Sigmoid colon (tissue), 3 donors: ENCODE data around the gene SERPING1.

ENCODE experiments used
- POLR2A ChIP-seq, 2 donors: fragments of 450-650 bp; IDR thresholded peaks; one replicate each; pipeline ENCODE4 v1.6.1; 2016; ENCODE audit warnings: antibody characterized with exemption in 2 of 2, mild to moderate bottlenecking in 2 of 2, moderate library complexity in 2 of 2
- TF ChIP-seq, protein P1 (sequence below), 4 experiments: fragments of 450-650 bp in 3 of 4; fragments of 200-600 bp in 1 of 4; IDR thresholded peaks; one replicate each; pipeline ENCODE4 v1.5.1; 2016 to 2019; ENCODE audit warnings: antibody characterized with exemption in 4 of 4, mild to moderate bottlenecking in 3 of 4, moderate library complexity in 2 of 4

DNA sequence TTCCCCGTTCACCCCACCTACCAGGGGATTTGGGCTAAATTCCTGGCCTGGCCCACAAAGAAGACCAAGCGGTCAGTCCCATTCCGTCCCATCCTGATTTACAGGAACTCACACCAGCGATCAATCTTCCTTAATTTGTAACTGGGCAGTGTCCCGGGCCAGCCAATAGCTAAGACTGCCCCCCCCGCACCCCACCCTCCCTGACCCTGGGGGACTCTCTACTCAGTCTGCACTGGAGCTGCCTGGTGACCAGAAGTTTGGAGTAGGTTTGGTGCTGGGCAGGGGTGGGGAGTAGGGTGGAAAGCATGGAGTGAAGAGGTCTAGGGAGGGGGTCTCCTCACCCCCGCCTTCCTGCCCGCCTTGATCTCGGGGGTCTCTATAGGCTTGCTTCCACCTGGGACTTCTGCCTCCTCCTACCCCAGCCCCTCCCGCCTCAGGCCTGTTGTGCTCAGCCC lies at the start of gene SERPING1:
- TF ChIP-seq, protein P1, sequence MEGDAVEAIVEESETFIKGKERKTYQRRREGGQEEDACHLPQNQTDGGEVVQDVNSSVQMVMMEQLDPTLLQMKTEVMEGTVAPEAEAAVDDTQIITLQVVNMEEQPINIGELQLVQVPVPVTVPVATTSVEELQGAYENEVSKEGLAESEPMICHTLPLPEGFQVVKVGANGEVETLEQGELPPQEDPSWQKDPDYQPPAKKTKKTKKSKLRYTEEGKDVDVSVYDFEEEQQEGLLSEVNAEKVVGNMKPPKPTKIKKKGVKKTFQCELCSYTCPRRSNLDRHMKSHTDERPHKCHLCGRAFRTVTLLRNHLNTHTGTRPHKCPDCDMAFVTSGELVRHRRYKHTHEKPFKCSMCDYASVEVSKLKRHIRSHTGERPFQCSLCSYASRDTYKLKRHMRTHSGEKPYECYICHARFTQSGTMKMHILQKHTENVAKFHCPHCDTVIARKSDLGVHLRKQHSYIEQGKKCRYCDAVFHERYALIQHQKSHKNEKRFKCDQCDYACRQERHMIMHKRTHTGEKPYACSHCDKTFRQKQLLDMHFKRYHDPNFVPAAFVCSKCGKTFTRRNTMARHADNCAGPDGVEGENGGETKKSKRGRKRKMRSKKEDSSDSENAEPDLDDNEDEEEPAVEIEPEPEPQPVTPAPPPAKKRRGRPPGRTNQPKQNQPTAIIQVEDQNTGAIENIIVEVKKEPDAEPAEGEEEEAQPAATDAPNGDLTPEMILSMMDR (IDR thresholded peaks at IDR 0.05), result no peak
- no peak for TF ChIP-seq POLR2A (IDR thresholded peaks at IDR 0.05)
